Lower leg skin (tissue), 3 donors: ENCODE results near the gene SGIP1.

ENCODE experiments used
- POLR2A ChIP-seq, 2 donors: fragments of 450-650 bp; IDR thresholded peaks; one replicate each; pipeline ENCODE4 v1.6.1; 2016 to 2017; ENCODE audit warnings: antibody characterized with exemption in 2 of 2, mild to moderate bottlenecking in 1 of 2, moderate library complexity in 1 of 2
- TF ChIP-seq, protein P1 (sequence below), 3 donors: fragments of 450-650 bp; IDR thresholded peaks; one replicate each; pipeline ENCODE4 v1.5.1; 2016; ENCODE audit warnings: antibody characterized with exemption in 3 of 3, mild to moderate bottlenecking in 3 of 3, moderate library complexity in 2 of 3

DNA sequence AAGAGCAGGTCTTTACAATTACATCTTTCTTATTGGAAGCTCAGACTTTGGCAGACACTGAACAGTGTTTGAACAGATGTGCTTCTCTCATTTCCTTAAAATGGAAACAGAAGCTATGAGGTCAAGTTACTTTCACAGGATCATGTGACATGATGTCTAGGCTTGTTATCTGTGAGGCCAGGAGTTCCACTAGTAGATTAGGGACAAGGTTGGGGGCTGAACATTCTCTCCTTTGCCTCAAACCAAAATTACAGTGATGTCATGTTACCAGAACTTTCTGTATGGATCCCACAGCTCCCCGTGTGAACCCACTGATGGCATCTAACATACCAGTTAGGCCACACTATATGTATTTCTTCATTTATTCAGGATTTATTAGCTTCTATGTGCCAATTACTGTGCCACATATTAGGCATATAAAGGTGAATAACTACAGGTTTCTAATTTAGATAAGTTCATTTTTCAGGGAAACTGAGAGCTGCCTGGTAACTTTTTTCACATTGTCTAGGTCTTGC lies 224.3 kb downstream of the SGIP1 start:
- TF ChIP-seq, protein P1, sequence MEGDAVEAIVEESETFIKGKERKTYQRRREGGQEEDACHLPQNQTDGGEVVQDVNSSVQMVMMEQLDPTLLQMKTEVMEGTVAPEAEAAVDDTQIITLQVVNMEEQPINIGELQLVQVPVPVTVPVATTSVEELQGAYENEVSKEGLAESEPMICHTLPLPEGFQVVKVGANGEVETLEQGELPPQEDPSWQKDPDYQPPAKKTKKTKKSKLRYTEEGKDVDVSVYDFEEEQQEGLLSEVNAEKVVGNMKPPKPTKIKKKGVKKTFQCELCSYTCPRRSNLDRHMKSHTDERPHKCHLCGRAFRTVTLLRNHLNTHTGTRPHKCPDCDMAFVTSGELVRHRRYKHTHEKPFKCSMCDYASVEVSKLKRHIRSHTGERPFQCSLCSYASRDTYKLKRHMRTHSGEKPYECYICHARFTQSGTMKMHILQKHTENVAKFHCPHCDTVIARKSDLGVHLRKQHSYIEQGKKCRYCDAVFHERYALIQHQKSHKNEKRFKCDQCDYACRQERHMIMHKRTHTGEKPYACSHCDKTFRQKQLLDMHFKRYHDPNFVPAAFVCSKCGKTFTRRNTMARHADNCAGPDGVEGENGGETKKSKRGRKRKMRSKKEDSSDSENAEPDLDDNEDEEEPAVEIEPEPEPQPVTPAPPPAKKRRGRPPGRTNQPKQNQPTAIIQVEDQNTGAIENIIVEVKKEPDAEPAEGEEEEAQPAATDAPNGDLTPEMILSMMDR (IDR thresholded peaks at IDR 0.05), result no peak
- TF ChIP-seq POLR2A (IDR thresholded peaks at IDR 0.05), result no peak
